ENCODE results near the gene PGLYRP4.

DNA sequence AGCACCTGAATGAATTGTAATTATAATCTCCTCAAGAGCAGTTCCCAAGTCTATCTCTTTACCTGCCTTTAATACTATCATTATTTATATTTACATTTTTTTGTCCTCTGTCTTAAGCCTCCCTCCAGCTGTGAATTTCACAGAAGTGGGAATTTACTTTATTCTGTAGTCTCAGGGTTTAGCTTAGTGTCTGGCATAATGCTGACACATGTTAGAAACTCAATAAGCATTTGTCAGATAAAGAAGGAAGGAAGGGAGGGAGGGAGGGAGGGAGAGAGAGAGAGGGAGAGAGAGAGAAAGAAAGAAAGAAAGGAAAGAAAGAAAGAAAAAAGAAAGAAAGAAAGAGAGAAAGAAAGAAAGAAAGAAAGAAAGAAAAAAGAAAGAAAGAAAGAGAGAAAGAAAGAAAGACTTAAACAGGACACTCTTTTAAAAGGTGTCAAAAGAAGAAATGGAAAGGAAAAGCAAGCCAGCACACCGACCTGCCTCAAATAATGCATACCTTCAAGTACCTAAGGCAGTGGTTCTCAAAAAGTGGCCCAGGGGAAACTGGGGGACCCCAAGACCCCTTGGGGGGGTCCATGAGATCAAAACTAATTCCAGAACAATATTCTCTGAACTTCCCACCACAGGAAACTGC, 1.8 kb upstream of the PGLYRP4 start:
- TF ChIP-seq, protein P1, sequence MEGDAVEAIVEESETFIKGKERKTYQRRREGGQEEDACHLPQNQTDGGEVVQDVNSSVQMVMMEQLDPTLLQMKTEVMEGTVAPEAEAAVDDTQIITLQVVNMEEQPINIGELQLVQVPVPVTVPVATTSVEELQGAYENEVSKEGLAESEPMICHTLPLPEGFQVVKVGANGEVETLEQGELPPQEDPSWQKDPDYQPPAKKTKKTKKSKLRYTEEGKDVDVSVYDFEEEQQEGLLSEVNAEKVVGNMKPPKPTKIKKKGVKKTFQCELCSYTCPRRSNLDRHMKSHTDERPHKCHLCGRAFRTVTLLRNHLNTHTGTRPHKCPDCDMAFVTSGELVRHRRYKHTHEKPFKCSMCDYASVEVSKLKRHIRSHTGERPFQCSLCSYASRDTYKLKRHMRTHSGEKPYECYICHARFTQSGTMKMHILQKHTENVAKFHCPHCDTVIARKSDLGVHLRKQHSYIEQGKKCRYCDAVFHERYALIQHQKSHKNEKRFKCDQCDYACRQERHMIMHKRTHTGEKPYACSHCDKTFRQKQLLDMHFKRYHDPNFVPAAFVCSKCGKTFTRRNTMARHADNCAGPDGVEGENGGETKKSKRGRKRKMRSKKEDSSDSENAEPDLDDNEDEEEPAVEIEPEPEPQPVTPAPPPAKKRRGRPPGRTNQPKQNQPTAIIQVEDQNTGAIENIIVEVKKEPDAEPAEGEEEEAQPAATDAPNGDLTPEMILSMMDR (IDR thresholded peaks at IDR 0.05) = no peak
- TF ChIP-seq POLR2A (IDR thresholded peaks at IDR 0.05) = no peak

All from heart left ventricle (tissue), 13 donors.